GM03348 (cell line): ENCODE measurements around the gene OSBPL5.

ENCODE experiments used
- DNase-seq: peaks from one replicate; pipeline ENCODE4 v3.0.0; 2012; ENCODE audit warnings: low spot score

OSBPL5 gene, protein sequence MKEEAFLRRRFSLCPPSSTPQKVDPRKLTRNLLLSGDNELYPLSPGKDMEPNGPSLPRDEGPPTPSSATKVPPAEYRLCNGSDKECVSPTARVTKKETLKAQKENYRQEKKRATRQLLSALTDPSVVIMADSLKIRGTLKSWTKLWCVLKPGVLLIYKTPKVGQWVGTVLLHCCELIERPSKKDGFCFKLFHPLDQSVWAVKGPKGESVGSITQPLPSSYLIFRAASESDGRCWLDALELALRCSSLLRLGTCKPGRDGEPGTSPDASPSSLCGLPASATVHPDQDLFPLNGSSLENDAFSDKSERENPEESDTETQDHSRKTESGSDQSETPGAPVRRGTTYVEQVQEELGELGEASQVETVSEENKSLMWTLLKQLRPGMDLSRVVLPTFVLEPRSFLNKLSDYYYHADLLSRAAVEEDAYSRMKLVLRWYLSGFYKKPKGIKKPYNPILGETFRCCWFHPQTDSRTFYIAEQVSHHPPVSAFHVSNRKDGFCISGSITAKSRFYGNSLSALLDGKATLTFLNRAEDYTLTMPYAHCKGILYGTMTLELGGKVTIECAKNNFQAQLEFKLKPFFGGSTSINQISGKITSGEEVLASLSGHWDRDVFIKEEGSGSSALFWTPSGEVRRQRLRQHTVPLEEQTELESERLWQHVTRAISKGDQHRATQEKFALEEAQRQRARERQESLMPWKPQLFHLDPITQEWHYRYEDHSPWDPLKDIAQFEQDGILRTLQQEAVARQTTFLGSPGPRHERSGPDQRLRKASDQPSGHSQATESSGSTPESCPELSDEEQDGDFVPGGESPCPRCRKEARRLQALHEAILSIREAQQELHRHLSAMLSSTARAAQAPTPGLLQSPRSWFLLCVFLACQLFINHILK

DNA sequence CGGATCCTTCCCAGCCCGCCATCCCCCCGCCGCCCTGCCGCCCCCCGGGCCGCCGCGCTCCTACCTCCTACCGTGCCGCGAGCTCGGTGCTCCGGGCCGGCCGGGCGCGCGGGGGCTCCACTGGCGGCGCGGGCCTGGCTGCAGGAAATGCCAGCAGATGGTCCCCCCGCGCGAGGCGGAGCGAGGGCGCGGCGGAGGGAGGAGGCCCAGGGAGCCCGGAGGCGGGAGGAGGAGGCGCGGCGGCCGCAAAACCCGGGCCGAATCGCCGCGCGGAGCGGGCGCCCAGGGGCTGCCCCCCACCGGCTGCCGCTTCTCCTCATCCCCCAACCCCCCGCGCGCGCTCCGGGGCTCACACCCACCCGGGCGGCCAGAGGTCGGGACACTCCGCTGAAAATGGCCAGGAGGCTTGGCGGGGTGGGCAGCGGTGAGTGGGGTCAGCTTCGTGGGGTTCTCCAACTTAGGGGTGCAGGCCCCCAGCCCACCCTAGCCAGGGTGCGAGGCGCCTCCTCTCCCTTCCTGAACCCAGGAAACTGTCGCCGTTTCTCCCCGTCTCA is at the start of gene OSBPL5:
OSBPL5 (minus strand) TSS at position 159 of the 554 bp plus-strand sequence. CDS start 36,162 bp downstream, outside the sequence.
- peak; percentile 95 for DNase-seq

DNA sequence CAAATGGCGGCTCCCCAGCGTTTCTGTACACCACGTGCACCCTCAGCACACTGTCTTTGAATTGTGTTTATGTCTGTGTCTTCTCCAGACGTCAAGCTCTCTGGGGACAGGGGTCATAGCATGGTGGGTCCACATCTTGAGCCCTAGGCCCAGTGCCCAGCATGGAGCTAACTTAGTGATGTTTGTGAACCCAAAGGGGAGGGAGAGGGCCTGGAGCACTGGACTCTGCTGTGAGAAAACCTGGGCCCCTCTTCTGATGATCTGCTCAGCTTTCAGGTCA is 49.2 kb upstream of the OSBPL5 start:
- no peak for DNase-seq

- no peak for DNase-seq
Measured at GRCh38 chr11:3213659-3214419, 48.7 kb upstream of the OSBPL5 start.

DNA sequence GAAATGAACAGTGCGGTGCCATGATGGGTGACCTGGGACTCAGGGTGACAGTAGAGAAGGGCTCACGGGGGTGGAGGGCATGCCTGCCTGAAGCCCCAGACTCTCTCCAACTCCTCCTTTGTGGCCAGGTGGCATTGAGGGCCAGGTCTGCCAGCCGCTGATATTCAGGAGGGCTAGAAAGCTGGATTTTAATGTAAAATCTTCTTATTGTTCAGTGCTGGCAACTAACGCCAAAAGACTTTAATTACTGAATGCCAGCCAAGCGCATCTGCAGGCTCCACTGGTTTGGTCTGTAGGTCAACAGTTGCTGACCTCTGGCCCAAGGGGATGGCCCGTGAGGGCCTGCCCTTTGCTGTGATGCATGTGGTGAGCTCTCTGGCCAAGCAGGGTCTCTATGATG is 43.2 kb upstream of the OSBPL5 start:
- DNase-seq: no peak

DNA sequence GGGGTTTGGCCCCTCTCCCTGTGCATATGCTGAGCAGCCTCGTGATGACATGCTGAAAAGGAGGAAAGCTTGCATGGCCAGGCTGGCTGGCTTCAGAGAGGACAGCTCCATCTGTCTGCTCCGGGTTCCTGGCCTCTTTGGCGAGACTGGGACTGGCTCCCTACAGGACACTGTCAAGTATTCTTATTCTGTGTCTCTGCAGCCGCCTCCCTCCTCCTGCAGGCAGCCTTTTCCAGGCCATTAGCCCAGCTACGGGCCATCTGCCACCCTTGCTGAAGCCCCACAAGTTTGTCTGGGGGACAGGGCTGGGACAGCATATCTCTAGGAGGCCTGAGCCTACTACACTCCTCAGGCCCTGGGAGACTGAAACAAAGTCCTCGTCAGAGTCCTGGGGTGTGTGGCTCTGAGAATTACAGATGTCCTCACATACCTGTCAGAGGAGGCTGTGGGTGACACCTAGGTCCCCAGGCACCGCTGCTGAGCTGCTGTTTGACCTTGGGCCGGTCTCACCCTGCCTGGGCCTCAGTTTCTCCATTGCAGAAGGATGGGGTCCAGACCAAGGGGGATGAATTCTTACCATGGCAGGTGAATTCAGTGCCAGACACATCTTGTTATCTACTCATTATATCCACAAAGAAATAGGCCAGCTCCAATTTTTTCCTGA is 42.5 kb upstream of the OSBPL5 start:
- no peak for DNase-seq

GRCh38 chr11:3206922-3207204 is 41.8 kb upstream of the OSBPL5 start:
- no peak for DNase-seq

- no peak for DNase-seq
Measured at GRCh38 chr11:3206156-3206921, 41.2 kb upstream of the OSBPL5 start.

- DNase-seq: no peak
Measured at GRCh38 chr11:3205261-3206155, 40.4 kb upstream of the OSBPL5 start.

DNA sequence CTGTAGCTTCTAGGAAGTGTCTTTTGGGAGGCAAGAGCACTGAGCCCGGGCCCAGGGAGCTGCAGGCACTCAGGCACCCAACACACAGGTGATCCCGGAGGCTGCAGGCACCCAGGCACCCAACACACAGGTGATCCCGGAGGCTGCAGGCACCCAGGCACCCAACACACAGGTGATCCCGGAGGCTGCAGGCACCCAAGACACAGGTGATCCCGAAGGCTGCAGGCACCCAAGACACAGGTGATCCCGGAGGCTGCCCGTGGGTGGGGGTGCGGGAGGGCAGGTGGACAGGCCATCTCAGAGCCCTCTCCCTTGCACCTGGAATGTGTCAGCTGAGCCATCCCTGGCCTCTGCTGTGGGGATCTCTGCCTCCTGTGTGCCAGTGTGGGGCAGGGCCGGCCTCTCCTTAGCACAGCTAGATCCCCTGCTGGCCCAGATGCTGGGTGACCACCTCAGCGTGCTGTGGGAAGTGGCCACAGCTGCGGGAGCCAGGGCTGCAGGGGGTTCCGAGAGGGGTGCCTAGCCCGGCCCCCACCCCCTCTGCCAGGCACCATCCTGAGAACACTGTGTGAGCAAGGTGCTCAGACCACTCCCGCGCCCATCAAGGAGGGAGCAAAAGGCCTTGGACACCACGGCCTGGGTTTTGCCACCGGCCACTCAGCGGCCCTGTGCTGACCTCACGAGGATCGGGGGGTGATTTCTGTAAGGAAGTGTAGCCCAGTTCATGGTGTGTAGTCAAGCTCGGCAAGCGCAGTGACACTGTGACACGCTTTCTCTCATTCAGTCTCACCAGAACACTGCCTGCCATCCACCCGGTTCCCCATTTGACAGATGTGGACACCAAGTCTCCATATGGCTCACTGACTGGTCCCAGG is 39.3 kb upstream of the OSBPL5 start:
- no peak for DNase-seq

DNA sequence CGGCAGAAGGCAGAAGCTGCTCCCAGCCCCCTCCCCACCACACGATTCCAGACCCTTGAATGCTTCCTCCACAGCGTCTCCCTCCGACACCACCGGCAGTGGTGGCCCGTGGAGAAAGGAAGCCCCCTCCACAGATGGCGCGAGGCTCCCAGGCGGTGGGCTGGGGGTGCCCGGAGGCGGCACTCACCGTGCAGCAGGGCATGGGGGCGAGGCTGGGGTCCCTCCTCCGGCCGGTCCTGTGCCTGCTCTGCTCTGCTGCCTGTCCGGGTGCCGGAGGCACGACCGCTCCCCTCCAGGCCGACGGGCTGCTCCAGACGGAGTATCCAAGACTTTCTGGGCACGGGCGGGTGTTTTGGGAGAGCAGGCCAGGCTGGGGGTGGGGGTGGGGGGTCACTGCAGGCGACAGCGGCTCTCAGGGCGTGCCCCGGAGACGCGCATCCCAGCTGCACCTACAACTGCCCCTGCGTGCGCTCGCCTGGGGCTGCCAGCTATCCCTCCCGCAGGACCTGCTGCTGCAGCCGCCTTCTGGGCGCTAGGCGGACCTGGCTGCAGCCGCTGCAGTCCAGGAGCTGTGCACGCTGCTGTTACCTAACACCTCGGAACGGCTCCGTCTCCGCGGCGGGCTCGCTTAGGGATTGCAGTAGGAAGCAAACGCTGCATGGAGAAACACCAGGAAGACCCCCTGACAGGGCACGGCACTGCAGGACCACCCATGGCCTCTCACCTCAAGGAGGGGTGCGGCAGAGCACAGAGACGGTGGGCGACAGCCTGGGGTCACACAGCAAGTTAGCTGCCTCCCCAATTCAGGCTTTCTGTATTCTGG is 38.3 kb upstream of the OSBPL5 start:
- DNase-seq: no peak

DNA sequence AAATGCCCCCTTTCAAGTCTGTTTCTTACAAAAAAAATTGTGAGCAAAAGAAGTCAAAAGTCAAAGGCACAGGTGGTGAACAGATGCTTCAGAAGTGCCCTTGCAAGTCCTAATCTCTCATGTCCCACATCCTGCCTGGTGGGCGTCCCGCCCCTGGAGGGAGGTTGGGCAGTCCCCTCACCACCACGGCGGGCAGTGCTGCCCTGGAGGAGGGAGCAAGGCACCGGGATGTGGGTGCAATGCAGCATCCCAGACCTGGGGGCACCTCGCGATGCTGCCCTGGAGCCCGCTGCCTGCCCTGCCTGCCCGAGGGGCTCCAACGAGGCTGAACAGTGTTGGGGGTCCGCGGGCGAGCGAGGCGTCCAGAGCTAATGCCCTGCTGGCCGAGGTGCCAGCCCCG is 37.6 kb upstream of the OSBPL5 start:
- no peak for DNase-seq

DNA sequence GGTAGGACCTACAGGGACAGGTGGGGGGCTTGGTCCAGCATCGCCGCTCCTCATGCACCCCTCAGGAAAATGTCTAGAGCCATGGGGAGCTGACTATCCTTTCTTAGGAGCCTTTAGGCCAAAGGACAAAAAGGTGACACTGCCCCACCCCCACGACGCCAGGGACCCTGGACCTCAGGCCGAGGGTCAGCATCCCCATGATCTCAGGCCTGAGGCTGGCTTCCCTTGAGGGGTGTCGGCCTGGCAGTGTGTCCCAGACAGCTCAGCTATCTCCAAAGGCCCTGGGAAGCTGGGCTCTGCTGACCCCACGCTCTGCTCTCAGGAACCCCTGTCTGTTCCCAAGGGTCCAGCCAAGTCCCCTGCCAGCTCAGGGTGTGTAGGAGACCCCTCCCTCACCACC is 37.2 kb upstream of the OSBPL5 start:
- DNase-seq: no peak

- DNase-seq: no peak
Measured at GRCh38 chr11:3201677-3202181, 36.6 kb upstream of the OSBPL5 start.

DNA sequence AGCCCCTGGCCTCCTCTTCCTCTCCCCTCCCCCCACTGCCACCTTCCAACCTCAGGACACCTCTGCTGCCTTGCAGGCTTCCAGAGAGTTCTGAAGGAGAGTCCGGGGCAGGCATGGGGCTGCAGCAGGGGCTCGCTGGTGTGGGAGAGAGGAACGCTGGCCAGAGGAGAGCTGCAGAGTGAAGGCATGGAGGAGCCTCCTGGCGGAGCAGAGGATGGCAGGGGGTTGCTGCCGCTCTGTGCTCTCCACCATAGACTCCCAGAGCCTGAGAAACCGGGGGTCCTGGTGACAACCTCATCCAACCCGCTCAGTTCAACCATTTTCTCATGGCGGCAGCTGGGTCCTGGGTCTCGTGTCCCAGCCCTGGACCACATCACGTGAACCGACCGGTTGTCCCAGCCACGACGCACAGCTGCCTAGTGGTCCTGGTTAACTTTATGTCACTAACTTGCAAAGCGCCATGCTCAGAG is 36.0 kb upstream of the OSBPL5 start:
- no peak for DNase-seq

GRCh38 chr11:3200388-3201111 is 35.4 kb upstream of the OSBPL5 start:
- no peak for DNase-seq

GRCh38 chr11:3199537-3200295 is 34.6 kb upstream of the OSBPL5 start:
- no peak for DNase-seq

DNA sequence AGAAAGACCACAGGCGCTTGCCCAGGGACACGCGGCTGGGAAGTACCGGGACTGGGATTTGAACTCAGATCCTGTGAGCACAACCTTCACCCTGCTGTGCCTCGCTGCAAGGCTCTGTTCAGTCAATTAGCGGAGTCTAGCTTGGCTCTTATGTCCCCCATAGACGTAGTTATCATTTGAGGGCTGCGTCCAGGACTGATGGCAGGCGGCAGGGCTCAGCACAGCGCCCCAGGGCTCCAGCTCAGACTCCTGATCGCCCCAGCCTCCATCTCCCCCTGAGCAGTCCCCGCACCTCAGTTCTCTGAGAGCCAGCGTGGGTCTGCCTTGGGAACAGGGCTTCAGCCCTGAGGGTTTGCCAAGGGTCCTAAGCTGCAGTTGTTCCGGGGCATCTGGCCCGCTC is 33.7 kb upstream of the OSBPL5 start:
- DNase-seq: no peak
